ENCODE measurements around the gene CDC14B.

Gene CDC14B

GRCh38 chr9:96476591-96476990, 143.1 kb downstream of the CDC14B start:
- no peak overlapping the region for H3K23ac ChIP-seq (ENCODE audit: low read length)
- no peak overlapping the region for H2AK5ac ChIP-seq (ENCODE audit: low read length)
- no peak overlapping the region for H3K9ac ChIP-seq (ENCODE audit: low read length)
- H4K12ac ChIP-seq (ENCODE audit: low read depth, low read length), result no peak overlapping the region
- no peak overlapping the region for H4K91ac ChIP-seq (ENCODE audit: low read depth, low read length)
- H2AFZ ChIP-seq (ENCODE audit: insufficient read depth, low read length, poor library complexity), result no peak overlapping the region
- no peaks in the 10 kb centered on the region for H3K9me3 ChIP-seq (ENCODE audit: insufficient read depth, low read depth, low read length)
- H4K8ac ChIP-seq (ENCODE audit: low read depth, low read length), result no peak overlapping the region
- no peak overlapping the region for H2BK5ac ChIP-seq (ENCODE audit: low read depth, low read length, poor library complexity)
- H3K4me3 ChIP-seq (ENCODE audit: low read depth, low read length), result no peak overlapping the region
- WGBS (ENCODE audit: extremely low coverage, insufficient coverage, insufficient read length), result no CpG with 5 or more reads among the region's 5 CpGs
- no peak overlapping the region for H2BK12ac ChIP-seq (ENCODE audit: low read length)
- H3K4ac ChIP-seq (ENCODE audit: low read depth, low read length), result no peak overlapping the region
- H3K4me2 ChIP-seq (ENCODE audit: low read length), result no peak overlapping the region
- H3K27me3 ChIP-seq (ENCODE audit: insufficient read depth, low read length), result no peaks in the 10 kb centered on the region
- no peak overlapping the region for H3K14ac ChIP-seq (ENCODE audit: low read length)
- no peak for DNase-seq
- no peak overlapping the region for H3K27ac ChIP-seq (ENCODE audit: low read depth, low read length)
- H2BK120ac ChIP-seq (ENCODE audit: insufficient read depth, low read length, poor library complexity), result no peak overlapping the region
- H3K79me2 ChIP-seq (ENCODE audit: control insufficient read depth, insufficient read depth, low read length, poor library complexity), result no peaks in the 10 kb centered on the region
- H3K79me1 ChIP-seq (ENCODE audit: low read length), result no peaks in the 10 kb centered on the region
- H3K4me1 ChIP-seq (ENCODE audit: control insufficient read depth in 1 of 2, insufficient read depth in 2 of 2, low read length in 2 of 2), result no peaks in the 10 kb centered on the region
- H3K18ac ChIP-seq (ENCODE audit: low read length), result no peak overlapping the region
- H3K36me3 ChIP-seq (ENCODE audit: control insufficient read depth in 1 of 2, insufficient read depth in 2 of 2, low read length in 2 of 2), result peaks cover 10 to 22% of the 10 kb centered on the region in 2 experiments

GRCh38 chr9:96476013-96476412, 143.6 kb downstream of the CDC14B start:
- no peak overlapping the region for H3K9ac ChIP-seq (ENCODE audit: low read length)
- H4K91ac ChIP-seq (ENCODE audit: low read depth, low read length), result no peak overlapping the region
- no peak overlapping the region for H2BK120ac ChIP-seq (ENCODE audit: insufficient read depth, low read length, poor library complexity)
- DNase-seq, result no peak
- no peak overlapping the region for H3K27ac ChIP-seq (ENCODE audit: low read depth, low read length)
- H3K36me3 ChIP-seq (ENCODE audit: control insufficient read depth in 1 of 2, insufficient read depth in 2 of 2, low read length in 2 of 2), result peaks cover 13 to 27% of the 10 kb centered on the region in 2 experiments
- H3K18ac ChIP-seq (ENCODE audit: low read length), result no peak overlapping the region
- H3K4me1 ChIP-seq (ENCODE audit: control insufficient read depth in 1 of 2, insufficient read depth in 2 of 2, low read length in 2 of 2), result no peaks in the 10 kb centered on the region
- no peaks in the 10 kb centered on the region for H3K79me2 ChIP-seq (ENCODE audit: control insufficient read depth, insufficient read depth, low read length, poor library complexity)
- no peak overlapping the region for H2AFZ ChIP-seq (ENCODE audit: insufficient read depth, low read length, poor library complexity)
- no peak overlapping the region for H3K4me3 ChIP-seq (ENCODE audit: low read depth, low read length)
- H2BK5ac ChIP-seq (ENCODE audit: low read depth, low read length, poor library complexity), result no peak overlapping the region
- no peaks in the 10 kb centered on the region for H3K9me3 ChIP-seq (ENCODE audit: insufficient read depth, low read depth, low read length)
- no CpG with 5 or more reads among the region's 4 CpGs for WGBS (ENCODE audit: extremely low coverage, insufficient coverage, insufficient read length)
- H2BK12ac ChIP-seq (ENCODE audit: low read length), result no peak overlapping the region
- no peak overlapping the region for H3K4ac ChIP-seq (ENCODE audit: low read depth, low read length)
- no peak overlapping the region for H4K8ac ChIP-seq (ENCODE audit: low read depth, low read length)
- H3K4me2 ChIP-seq (ENCODE audit: low read length), result no peak overlapping the region
- no peaks in the 10 kb centered on the region for H3K79me1 ChIP-seq (ENCODE audit: low read length)
- no peak overlapping the region for H3K23ac ChIP-seq (ENCODE audit: low read length)
- H4K12ac ChIP-seq (ENCODE audit: low read depth, low read length), result no peak overlapping the region
- H3K14ac ChIP-seq (ENCODE audit: low read length), result no peak overlapping the region
- no peaks in the 10 kb centered on the region for H3K27me3 ChIP-seq (ENCODE audit: insufficient read depth, low read length)
- no peak overlapping the region for H2AK5ac ChIP-seq (ENCODE audit: low read length)

- Histone ChIP-seq H3K9ac (ENCODE audit: low read length) (no peak overlapping the region), H3K9me3 (ENCODE audit: insufficient read depth, low read depth, low read length) (no peaks in the 10 kb centered on the region), H3K27ac (ENCODE audit: low read depth, low read length) (no peak overlapping the region), H4K91ac (ENCODE audit: low read depth, low read length) (no peak overlapping the region), H3K27me3 (ENCODE audit: insufficient read depth, low read length) (no peaks in the 10 kb centered on the region), H3K23ac (ENCODE audit: low read length) (no peak overlapping the region), H2BK120ac (ENCODE audit: insufficient read depth, low read length, poor library complexity) (no peak overlapping the region), H3K79me2 (ENCODE audit: control insufficient read depth, insufficient read depth, low read length, poor library complexity) (no peaks in the 10 kb centered on the region), H2AFZ (ENCODE audit: insufficient read depth, low read length, poor library complexity) (no peak overlapping the region), H4K8ac (ENCODE audit: low read depth, low read length) (no peak overlapping the region), H3K79me1 (ENCODE audit: low read length) (no peaks in the 10 kb centered on the region), H3K4ac (ENCODE audit: low read depth, low read length) (no peak overlapping the region), H3K4me3 (ENCODE audit: low read depth, low read length) (no peak overlapping the region), H3K36me3 (ENCODE audit: control insufficient read depth in 1 of 2, insufficient read depth in 2 of 2, low read length in 2 of 2) (peaks cover 30 to 41% of the 10 kb centered on the region in 2 experiments), H3K4me2 (ENCODE audit: low read length) (no peak overlapping the region), H2AK5ac (ENCODE audit: low read length) (no peak overlapping the region), H2BK5ac (ENCODE audit: low read depth, low read length, poor library complexity) (no peak overlapping the region), H3K14ac (ENCODE audit: low read length) (no peak overlapping the region), H4K12ac (ENCODE audit: low read depth, low read length) (no peak overlapping the region), H3K4me1 (ENCODE audit: control insufficient read depth in 1 of 2, insufficient read depth in 2 of 2, low read length in 2 of 2) (no peaks in the 10 kb centered on the region), H2BK12ac (ENCODE audit: low read length) (no peak overlapping the region), H3K18ac (ENCODE audit: low read length) (no peak overlapping the region)
- no CpG with 5 or more reads among the region's 5 CpGs for WGBS (ENCODE audit: extremely low coverage, insufficient coverage, insufficient read length)
- DNase-seq, result no peak
These were observed 151.9 kb downstream of the CDC14B start for GRCh38 chr9:96467784-96468183.

GRCh38 chr9:96464426-96464825, 155.2 kb downstream of the CDC14B start:
- Histone ChIP-seq H2BK120ac (ENCODE audit: insufficient read depth, low read length, poor library complexity) (no peak overlapping the region), H3K4ac (ENCODE audit: low read depth, low read length) (no peak overlapping the region), H3K79me1 (ENCODE audit: low read length) (no peaks in the 10 kb centered on the region), H3K18ac (ENCODE audit: low read length) (no peak overlapping the region), H3K27ac (ENCODE audit: low read depth, low read length) (no peak overlapping the region), H2BK12ac (ENCODE audit: low read length) (no peak overlapping the region), H3K36me3 (ENCODE audit: control insufficient read depth in 1 of 2, insufficient read depth in 2 of 2, low read length in 2 of 2) (peaks cover 19 to 26% of the 10 kb centered on the region in 2 experiments), H3K79me2 (ENCODE audit: control insufficient read depth, insufficient read depth, low read length, poor library complexity) (no peaks in the 10 kb centered on the region), H2BK5ac (ENCODE audit: low read depth, low read length, poor library complexity) (no peak overlapping the region), H4K91ac (ENCODE audit: low read depth, low read length) (no peak overlapping the region), H3K23ac (ENCODE audit: low read length) (no peak overlapping the region), H3K4me1 (ENCODE audit: control insufficient read depth in 1 of 2, insufficient read depth in 2 of 2, low read length in 2 of 2) (no peaks in the 10 kb centered on the region), H3K9me3 (ENCODE audit: insufficient read depth, low read depth, low read length) (no peaks in the 10 kb centered on the region), H3K4me3 (ENCODE audit: low read depth, low read length) (no peak overlapping the region), H3K27me3 (ENCODE audit: insufficient read depth, low read length) (no peaks in the 10 kb centered on the region), H4K8ac (ENCODE audit: low read depth, low read length) (no peak overlapping the region), H3K14ac (ENCODE audit: low read length) (no peak overlapping the region), H2AFZ (ENCODE audit: insufficient read depth, low read length, poor library complexity) (no peak overlapping the region), H3K9ac (ENCODE audit: low read length) (no peak overlapping the region), H3K4me2 (ENCODE audit: low read length) (no peak overlapping the region), H2AK5ac (ENCODE audit: low read length) (no peak overlapping the region), H4K12ac (ENCODE audit: low read depth, low read length) (no peak overlapping the region)
- no CpG with 5 or more reads among the region's 6 CpGs for WGBS (ENCODE audit: extremely low coverage, insufficient coverage, insufficient read length)
- DNase-seq, result no peak
